Epithelial cell of prostate (primary cell): ENCODE measurements around the gene BTBD16.

ENCODE experiments used
- DNase-seq: peaks from one replicate; pipeline ENCODE4 v3.0.0-alpha.2; 2011; ENCODE audit warnings: low read depth, low spot score
- H3K27ac ChIP-seq: fragments of 450-650 bp; 2 replicates; pipeline ENCODE4 v1.5.1; 2017; ENCODE audit warnings: mild to moderate bottlenecking

Gene BTBD16

DNA sequence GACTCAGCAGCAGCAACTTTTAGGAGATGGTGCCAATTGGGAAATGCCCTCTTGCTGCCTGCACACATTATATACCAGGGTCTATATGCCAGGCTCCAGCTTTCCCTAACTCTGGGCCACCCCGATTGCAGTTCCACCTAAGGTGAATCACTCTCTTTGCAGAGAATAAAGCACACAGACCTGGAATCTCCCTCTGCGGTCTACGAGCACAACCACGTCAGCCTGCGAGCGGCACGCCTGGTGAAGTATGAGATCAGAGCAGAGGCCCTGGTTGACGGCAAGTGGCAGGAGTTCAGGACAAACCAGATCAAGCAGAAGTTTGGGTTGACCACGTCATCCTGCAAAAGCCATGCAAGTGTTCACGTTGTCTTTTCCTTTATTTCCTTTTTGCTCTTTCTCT, 65.2 kb downstream of the BTBD16 start:
- no peak overlapping the region for H3K27ac ChIP-seq
- no peak for DNase-seq

DNA sequence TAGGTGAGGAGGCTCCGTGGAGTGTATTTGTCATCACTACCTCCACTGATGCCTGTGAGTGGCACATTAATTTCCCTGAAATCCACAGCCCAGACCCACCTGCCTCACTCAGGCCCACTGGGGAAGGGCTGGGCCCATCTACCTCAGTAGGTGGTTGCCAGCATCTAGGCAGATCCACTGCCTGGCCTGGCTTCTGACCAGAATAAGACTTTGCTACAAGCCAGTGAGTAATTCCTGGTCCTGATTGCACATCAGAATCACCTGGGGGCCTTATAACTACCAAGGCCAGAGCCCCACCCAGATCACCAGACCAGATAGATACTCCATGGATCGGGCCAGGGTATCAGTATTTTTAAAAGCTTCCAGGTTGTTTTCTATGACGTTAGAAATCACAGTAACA, 65.9 kb downstream of the BTBD16 start:
- no peak for DNase-seq
- no peak overlapping the region for H3K27ac ChIP-seq

DNA sequence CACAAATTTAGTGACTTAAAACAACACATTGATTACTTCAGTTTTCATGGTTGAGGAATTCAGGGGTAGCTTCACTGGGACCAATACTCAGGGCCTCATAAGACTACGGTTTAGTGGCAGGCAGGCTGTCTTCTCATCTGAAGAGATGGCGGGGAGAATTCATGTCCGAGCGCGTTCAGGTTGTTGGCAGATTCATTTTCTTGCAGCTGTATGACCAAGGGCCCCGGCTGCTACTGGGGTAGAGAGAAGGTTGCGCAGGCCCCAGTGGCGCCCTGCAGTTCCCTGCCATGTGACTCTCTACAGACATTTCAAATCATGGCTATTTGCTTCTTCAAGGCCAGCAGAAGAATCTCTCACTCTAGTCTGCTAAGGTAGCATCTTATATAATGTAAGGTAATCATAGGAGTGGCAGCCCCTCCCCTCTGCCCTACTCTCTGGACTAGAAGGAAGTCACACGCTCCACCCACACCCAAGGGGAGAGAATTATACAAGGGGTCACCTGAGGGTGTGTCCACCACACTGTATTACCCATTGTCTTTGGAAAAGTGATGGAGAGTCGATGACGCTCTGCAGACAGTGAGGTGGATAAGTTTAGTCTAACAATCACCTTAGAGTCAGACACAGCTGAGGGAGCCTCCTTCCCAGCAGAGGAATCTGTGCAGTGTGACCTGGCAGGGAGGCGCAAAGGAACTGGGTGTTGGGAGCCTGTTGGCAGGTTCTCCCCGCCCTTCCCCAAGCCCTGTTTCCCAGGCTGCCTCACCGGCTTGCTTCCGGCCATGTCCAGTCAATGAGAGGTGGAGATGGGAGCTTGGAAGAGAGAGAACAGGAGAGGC, 67.7 kb downstream of the BTBD16 start:
- no peak for DNase-seq
- no peak overlapping the region for H3K27ac ChIP-seq

DNA sequence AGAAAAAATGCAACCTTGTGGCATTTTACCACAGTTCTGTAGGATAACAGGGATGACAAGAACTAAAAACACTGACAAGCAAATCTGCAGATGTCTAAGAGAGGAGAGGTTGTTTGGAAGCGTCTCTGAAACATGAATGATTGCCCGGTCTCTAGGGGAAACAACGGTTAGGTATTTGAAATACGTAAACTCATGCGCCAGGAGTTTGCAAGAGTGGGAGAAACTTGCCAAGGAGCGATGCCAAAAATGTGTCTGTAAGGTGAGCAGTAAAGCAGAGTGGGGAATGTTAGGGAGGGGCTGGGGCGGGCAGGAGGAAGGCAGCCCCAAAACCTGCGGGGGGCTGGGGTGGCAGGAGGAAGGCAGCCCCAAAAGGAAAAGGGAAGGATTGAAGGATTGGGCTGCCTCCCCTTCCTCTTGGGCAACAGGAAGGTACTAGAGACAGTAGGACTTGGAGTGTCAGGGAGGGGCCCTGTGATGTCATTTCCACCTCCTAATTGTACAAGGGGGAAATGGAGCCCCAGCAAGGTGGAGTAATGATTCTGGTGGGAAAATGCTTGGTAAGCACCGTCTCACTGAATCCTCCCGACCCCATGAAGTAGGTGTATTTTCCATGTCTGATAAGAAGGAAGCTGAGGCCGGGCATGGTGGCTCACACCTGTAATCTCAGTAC, 70.2 kb downstream of the BTBD16 start:
- no peak for DNase-seq
- H3K27ac ChIP-seq = no peak overlapping the region

DNA sequence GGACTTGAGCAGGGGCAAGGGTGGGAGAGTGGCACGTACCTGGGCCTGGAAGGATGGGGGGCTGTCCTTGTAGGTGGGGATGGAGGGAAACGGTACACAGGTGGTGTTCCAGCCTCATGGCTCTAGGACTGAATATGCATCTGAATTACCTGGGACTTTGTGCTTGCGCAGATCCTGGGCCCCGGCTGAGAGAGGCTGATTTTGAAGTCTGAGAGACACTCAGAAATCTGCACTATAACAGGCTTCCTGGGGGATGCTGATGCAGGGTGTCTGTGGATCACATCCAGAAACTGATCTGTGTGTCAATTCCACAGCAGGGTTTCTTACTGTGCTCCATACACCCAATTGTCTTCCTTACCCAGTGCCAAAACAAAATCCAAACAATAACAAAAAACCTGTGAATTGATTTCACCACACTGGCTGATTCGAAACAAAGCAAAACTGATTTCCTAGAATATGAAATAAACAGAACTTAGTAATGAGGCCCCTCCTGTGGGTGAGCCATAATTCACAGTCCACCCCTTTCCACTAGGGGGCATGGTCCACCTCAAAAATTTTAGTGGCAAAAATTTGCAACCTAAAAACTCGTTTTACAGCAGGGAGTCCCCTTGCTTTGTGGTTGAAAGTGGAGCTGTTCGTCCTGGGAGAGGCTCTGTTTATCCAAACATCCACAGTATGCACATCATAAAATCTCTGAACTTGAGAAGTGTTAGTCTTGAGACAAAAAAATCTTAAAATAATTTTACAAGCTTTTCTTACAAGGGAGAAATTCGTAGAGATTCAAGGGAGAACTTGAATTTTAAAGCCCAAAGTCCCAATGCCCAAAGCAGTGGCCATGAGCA, 71.4 kb downstream of the BTBD16 start:
- H3K27ac ChIP-seq = no peak overlapping the region
- no peak for DNase-seq

DNA sequence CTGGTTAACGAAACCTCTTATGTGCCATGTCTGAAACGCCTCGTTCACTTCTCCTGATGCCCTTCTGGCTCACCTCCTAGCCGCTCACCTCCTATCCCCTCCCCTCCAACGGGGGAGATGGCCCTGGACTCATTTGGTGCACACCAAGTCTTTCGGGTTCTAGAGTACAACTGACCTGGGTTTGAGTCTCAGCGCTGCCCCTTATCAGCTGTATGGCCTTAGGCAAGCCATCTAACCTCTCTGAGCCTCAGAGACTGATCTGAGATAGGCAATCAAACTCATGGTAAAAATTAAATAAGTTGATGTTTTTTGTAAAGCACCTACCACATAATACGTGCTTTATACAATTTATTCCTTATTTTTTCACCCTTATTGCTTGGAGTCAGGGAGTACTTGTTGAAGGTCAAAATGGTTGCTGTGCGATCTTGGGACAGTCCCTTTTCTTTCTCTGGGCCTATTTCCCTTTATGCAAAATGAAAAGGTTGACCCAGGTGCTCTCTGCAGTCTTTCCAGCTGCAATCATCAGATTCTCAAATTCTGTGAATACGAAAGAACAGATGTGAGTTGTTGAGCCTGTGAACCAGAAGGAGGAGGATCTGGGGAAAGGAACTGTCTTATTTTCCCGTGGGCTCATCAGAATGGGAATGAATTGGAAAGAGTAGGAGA, 72.2 kb downstream of the BTBD16 start:
- DNase-seq = no peak
- no peak overlapping the region for H3K27ac ChIP-seq

DNA sequence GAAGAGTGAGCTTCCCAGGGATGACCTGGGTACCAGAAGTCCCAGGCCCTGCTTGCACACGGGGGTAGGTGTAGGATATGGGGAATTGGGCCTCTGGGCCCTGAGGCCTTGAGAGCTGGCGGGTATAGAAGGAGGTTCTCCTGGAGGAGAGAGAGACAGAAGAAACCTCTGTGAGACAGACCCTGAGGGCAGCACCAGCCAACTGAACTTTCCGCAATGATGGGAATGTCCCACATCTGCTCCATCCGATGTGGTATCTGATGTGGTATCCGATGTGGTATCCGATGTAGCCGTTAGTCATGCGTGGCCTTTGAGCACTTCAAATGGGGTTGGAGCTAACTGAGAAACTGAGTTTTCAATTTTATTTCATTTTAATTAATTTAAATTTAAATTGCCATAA, 72.8 kb downstream of the BTBD16 start:
- no peak overlapping the region for H3K27ac ChIP-seq

DNA sequence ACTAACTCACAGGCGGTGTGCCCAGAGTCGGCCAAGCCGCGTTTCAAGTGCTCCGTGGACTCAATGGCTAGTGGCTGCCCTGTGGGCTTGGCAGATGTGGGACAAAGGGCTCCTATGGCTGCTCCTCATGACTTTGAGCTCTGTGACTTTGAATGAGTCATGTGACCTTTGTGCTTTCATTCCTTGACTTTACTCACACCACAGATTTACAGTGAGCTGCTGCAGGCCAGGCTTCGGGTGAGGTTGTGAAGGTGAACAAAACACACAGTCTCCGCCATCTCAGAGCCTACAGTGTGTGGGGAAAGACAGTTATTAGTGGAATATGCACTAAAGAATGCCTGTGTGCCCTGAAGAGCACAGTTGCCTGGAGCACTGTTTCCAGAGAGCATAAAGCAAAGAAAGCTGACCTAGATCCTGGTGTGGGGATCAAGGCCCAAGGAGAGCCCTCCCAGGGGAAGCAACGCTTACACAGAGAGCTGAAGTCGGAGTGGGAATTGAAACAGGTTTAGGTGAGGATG, 73.7 kb downstream of the BTBD16 start:
- H3K27ac ChIP-seq = no peak overlapping the region
- DNase-seq = no peak

More for the DNA sequence above, 72.8 kb downstream of the BTBD16 start:
- no peak for DNase-seq

DNA sequence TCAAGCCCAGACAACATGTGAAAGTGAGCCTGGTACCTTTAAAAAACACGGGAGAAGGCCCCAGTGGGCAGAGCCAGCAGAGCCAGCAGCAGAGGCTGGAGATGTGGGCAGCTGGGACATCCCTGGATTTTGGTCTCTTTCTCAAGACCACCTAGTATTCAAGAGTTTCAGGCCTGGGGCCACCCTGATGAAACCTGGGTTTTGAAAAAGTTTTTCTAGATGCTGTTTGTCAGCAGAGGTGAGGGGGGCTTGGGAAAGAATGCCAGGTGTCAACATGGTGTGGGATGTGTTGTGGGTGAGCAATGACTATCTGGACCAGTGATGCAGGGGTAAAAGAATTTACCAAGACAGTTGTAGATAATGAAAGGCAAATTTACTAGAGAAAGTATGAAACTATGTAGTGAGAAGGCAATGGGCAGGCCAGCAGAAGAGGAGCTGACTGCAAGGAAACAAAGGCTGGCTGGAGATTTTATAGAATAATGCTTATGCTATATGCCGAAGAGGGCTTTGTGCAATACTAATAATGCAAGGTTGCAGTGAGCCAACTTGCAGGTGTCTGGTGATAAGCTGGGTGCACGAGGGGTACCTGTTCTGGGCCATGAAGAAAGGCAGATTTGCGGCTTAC, 75.3 kb downstream of the BTBD16 start:
- DNase-seq = no peak
- H3K27ac ChIP-seq = no peak overlapping the region

DNA sequence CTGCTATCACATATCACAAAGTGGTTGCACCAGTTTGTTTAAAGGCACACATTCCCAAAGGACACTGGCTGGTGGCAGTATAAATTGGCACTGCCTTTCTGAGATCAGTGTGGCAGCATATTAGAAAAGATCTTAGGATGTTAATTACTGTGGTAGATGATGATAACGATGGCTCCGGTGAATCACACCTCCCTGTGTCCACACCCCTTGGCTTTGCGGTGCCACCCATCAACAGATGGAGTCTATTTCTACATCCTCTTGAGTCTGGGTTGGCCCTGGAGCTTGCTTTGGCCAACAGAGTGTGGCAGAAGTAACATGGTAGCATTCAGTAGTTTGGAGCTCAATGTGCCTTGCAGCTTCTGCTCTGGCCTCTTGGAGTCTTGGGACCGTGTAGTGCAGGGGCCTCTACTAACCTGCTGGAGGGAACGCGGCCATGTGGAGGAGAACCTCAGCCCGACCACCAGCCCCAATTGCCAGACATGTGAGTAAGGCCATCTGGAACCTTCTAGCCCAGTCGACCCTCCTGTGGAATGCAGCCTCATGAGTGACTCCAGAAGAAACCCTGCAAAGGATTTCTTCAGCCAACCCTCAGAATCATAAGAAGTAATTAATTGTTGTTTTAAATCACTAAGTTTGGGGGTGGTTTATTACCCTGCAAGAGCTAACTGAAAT, 76.2 kb downstream of the BTBD16 start:
- H3K27ac ChIP-seq = no peak overlapping the region
- no peak for DNase-seq

DNA sequence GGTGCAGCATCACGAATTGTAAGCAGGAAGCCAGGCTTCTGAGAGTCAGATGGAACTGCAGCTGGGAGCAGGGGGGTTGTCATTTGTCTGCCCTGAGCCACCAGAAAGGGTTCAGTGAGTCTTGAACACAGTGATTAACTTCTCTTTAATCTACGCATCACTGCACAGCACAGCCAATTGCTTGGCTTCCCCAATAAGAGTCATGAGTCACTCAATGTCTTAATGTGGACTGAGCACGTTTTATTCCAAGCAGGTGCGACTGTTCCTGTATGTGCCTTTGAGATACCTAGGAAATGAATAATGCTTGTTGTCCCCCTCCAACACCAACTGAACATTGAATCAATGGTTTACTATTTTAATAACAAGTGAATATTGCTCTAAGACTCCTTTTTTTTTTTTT, 77.4 kb downstream of the BTBD16 start:
- DNase-seq = no peak
- H3K27ac ChIP-seq = no peak overlapping the region

DNA sequence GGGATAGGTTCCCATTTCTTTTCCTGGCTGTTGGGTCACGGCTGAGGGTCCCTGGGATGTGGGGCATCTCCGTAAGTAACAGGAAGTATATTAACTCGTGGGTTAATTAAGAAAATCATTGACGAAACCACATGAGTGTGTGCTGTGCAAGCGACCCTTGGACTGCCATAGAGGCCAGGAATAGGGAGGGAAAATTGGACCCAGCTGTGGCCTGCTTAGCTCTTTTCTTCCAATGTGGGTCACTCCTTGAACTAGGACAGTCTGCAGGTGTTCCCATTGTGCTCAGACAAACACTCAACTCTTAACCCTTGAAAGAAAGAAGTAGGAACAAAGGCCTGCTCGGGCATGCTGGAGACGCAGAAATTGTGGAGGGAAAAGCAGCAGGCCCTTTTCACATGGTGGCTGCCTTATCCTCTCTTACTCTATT, 77.9 kb downstream of the BTBD16 start:
- H3K27ac ChIP-seq = no peak overlapping the region
- DNase-seq = no peak

DNA sequence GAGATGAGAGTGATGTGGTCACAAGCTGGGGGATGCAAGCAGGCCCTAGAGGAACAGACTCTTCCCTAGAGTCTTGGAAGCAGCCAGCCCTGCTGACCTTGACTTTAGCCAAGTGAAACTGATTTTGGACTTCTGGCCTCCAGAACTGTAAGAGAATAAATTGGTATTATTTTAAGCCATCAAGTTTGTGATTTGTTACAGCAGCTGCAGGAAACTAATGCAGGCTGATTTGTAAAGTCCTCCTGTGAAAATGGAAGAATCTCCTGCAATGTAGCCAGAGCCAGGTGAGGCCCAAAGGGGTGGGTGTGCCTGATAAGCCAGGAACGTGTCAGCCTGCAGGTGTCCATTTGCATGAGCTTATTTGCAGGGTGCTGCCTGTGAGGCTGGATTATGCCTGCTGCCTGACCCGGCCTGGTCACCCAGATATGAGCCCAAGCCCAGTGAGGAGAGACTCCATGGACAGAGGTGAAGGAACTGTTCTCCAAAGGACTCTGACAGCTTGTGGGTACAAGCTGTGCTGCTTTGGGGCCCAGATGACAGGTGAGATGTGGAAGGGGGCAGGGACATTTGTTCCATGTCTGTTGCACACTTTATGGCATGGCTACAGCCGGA, 78.8 kb downstream of the BTBD16 start:
- no peak overlapping the region for H3K27ac ChIP-seq
- DNase-seq = no peak

DNA sequence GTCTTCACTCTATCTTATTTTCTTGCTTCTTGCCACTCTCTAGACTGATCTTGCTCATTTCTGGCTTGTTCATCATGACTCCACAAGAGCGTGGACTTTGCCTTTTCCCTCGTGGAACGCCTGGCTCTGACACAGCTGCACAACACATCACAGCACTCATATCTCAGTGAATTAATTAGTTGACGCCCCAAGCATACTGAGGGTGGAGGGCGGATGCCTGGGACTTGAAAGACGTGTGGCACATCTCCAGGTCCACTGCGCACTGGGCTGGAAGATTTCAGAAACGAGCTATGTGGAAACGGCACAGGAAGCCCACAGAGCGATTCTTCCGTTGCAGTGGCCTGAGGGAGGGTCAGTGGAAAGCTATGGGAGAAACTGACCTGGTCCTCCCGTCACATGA, 79.8 kb downstream of the BTBD16 start:
- H3K27ac ChIP-seq = no peak overlapping the region
- DNase-seq = no peak

DNA sequence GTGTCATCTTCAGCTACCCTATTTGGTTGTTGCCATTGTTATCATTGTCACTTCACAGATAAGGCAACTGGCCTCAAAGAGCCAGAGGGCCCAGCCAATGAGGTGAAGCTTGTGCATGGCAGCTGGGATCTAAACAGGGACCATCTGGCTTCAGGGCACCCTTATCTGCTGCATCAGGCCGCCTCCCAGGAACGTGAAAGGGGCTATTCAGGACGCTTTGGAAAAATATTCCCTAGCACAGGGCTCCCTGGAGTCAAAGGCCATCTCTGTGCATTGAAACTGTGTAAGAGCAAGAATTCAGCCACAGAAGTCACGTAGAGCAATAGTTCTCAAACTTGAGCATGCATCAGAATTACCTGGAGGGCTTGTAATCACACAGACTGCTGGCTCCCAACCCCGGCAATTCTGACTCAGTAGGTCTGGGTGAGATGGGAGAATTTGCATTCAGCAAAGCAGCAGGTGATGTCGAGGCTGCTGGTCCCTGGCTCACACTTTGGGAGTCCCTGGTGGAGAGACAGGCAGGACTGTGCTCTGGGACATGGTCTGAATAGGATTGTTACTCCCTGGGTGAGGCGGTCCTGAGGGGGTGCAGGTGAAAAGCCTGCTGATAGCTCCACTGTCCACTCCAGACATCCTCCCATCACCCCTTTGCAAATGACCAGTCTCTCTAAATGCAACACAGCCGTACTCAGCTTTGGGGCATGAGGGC, 81.9 kb downstream of the BTBD16 start:
- no peak overlapping the region for H3K27ac ChIP-seq
- DNase-seq = no peak

DNA sequence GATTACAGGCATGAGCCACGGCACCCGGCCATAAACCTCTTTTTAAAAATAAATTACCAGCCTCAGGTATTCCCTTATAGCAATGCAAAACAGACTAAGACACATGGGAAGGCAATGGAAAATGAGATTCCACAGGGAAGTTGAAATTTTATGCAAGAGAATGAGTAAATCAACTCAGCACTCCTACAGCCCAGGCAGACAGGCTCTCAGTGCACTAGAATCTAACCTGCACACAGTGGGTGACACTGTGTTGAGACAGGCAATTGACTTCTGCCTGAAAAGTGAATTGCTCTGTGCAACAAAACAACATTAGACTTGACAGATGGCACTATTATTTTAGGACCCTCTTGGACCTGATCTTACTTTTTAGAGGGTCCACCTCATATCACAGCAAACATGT, 83.3 kb downstream of the BTBD16 start:
- no peak overlapping the region for H3K27ac ChIP-seq
- DNase-seq = no peak

DNA sequence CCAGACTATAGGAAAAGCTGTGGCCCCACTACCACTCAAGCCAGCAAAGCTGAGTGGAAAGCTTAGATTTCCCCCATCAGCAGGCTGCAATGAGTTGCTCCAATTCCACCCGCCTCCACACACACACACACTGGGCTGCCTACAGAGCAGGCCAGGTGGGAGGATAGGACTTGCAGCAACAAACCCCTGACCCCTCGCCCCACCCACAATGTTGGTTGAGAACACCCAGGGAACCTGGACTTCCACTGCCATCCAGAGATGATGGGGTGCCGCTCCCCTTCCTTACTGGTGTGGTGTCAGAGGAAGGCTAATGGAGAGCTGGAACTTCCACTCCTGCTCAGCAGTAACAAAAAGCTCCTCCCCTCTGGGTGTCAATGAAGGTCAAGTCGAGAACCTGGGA, 86.6 kb downstream of the BTBD16 start:
- no peak for DNase-seq
- no peak overlapping the region for H3K27ac ChIP-seq

DNA sequence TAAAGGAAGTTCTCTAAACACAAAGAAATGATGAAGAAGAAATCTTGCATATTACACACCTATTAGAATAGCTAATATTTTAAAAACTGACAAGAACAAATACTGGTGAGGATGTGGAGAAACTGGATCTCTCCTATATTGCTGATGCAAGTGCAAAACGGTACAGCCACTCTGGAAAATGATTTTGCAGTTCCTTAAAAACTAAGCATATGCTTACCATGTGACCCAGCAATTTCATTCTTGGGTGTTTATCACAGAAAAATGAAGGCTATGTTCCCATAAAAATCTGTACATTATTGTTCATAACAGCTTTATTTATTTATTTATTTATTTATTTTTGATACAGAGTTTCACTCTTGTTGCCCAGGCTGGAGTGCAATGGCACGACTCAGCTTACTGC, 88.5 kb downstream of the BTBD16 start:
- H3K27ac ChIP-seq = no peak overlapping the region
- DNase-seq = no peak
